HK-2 (cell line): ENCODE measurements around the gene WDR27.
A peak's percentile ranks its signal among the peaks of the same experiment; 100 is the strongest.
"Not testable (repeated sequence)": the region's sequence is repeated elsewhere in the genome, so short reads cannot be mapped to it uniquely, and the experiment has no call there.

Source experiments
- DNase-seq: peaks from one replicate; pipeline ENCODE4 v3.0.0-alpha.2; 2018; ENCODE audit not compliant: unreplicated experiment

The WDR27 gene

DNA sequence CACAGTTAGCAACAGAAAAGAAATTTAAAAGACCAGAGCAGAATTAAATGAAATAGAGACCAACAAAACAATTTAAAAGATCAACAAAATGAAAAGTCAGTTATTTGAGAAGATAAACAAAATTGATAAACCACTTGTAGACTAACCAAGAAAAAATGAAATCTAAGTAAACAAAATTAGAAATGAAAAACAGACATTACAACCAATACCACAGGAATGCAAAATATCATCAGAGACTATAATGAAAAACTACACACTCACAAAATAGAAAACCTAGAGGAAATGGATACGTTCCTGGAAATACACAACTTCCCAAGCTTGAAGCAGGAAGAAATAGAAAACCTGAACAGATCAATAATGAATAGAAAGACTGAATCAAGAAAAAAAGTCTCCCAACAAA, 97.8 kb downstream of the WDR27 start:
- no peak for DNase-seq

- DNase-seq = not testable (repeated sequence)
These were observed 100.7 kb downstream of the WDR27 start for GRCh38 chr6:169601129-169601528.

- no peak for DNase-seq
These were observed 109.3 kb downstream of the WDR27 start for GRCh38 chr6:169592558-169592957.

- no peak for DNase-seq
These were observed 110.2 kb downstream of the WDR27 start for GRCh38 chr6:169591616-169592015.

DNA sequence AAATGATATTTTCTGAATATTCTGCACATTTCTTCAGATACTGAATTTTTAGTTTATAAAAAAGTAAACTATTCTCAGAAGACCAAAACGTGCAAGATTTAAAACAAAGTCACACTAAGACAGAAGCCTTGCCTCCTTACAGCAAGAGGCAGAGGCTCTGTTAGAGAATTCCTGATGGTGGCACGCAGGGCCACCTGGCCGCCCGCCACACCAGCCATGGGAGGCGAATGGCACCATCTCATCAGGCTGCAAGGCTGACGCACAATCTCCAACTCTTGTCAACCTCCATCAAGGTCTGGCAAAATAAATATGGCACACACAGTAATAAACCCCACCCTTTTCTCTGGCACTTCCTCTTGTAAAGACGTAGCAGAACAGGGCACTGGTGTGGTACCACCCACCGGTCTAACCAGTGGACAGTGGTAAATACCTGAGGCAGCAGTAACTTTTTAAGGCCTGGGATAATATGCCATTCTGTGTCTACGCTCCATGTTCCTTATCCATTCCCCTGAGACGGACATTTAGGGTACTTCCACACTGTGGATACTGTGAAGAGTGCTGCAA, 111.4 kb downstream of the WDR27 start:
- DNase-seq = no peak

GRCh38 chr6:169589699-169590257, 112.1 kb downstream of the WDR27 start:
- DNase-seq = peak; percentile 10

DNA sequence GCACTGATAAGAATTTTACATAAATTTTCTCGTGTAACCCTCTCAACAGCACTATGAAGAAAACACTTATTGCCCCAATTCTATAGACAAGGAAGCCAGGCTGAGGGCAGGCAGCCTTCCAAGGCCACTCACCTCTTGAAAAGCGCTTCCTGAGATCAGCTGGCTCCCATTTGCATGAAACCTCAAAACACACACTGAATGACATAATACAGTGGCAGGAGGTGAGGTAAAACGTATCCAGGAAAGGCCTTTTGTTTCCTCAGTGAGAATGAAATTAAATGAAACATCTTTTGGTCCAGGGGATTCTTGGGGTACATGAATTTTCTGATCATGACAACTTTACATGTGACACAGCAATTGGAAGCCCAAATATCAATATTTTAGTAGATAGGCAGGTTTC, 112.5 kb downstream of the WDR27 start:
- peak; percentile 38 for DNase-seq

DNA sequence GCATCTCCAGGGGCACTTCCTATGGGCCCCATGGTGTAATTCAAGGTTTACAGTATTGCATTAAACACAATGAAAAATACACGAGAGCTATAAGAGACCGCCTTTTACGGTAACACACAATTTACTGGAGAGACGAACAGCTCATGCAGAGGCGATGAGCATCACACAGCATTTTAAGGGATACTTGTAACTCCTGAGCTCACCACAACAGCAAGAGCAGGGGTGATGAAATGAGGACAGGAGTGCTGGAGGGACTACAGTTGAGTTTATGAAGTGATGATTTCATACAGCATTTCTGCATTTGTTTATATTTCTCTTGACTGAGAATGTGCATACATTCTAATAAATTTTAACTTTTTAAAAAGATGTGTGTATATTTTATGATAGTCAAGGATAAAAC, 113.9 kb downstream of the WDR27 start:
- no peak for DNase-seq

DNA sequence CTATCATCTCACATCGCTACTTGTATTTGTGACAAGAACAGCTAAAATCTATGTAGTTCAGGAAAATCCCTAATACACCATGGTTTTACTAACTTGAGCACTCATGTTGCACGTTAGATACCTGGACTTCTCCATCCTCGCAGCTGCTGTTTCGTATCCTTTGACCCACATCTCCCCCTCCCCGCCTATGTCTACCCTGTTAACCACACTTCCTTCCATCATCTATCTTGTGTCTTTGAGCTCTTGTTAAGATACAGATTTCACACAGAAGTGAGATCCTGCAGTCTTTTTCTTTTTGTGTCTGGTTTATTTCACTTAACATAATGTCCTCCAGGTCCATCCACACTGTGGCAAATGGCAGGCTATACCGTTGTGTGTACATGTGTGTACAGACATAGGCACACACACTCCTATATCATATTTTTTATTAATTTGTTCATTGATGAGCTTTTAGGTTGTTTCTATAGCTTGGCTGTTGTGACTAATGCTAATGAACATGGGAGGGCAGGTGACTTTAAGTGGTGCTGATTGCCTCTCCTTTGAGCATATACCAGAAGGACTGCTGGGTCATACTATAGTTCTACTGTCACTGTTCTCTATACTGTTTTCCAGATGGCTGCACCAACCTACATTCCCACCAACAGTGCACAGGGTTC, 117.8 kb downstream of the WDR27 start:
- no peak for DNase-seq

DNA sequence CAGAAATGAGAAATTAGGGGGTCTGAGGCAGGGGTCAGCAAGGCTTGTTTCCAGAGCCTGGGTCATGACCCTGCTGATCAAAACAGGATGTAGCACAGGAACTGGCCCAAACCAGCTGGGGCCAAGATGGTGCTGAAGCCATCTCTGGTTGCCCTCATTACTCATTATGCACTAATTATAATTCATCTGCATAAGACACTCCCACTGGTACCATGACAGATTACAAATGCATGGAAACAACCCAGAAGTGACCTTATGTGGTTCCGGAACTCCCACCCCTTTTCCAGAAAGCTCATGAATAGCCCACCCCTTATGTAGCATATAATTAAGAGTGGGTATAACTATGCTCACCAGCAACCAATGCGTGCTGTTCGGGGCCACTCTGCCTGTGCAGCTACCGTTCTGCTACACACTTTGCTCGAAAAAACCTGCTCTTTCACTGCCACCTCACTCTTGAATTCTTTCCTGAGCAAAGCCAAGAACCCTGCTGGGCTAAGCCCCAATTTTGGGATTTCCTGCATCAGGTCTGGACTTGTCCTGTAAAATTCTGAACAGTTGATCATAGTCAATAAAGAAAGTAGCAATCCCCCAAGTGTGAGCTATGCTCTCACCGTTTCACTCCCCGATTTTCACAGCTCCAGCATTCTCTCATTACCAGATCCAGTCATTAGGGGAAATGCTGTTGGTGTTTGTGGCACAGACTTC, 122.3 kb downstream of the WDR27 start:
- no peak for DNase-seq

DNA sequence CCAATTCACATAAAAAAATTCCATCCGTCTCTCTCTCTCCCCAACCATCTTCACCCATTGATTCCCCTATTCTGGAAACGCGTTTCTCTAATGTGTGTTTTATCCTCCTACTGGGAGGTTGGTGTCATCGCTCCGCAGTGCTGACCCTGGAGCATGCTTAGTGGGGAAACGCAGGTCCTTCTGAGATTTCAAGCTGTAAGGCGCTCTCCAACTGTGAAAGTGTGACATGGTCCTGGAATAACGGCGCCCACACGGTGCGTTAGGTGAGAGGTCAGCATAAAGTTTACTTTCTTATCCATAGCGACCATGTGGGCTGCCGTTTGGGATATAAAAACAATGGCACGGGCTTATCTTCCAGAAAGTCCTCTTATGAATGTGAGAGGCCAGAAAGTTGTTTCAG, 123.9 kb downstream of the WDR27 start:
- DNase-seq = no peak

DNA sequence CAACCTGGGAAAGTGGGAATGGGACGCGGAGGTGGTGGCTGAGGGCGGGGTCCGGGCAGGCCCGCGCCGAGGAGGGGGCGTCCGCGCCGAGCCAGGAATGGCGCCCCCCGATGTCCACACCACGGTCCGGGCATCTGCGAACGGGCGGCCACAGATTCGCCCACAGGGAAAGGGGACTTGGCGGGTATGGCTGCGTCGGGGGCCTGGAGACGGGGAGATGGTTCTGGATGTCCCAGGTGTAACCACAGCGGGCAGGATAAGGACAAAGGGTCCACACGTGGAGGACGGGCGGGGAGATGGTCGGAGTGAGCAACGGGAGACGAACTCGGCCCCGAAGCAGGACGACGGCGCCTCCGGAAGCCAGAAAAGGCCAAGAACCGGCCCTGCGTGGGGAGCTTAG, 124.6 kb downstream of the WDR27 start:
- no peak for DNase-seq

GRCh38 chr6:169575821-169576220, 126.0 kb downstream of the WDR27 start:
- DNase-seq = no peak

DNA sequence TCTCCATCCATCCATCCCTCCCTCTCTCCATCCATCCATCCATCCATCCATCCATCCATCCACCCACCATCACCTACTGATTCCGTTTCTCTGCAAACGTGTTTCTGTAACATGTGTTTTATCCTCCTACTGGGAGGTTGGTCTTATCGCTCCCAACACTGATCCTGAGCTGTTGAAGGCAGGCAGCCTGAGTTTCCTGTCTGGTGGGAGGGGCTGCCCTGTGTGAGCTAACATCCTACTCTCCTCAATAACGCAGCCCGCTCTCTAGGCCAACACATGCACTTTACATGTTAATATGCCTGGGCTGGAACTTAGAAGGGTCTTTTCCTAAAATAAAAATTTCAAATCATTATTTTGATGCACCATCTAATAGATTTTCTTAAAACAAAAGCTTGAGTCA, 126.5 kb downstream of the WDR27 start:
- DNase-seq = no peak

- no peak for DNase-seq
These were observed 127.4 kb downstream of the WDR27 start for GRCh38 chr6:169574420-169574819.

- no peak for DNase-seq
These were observed 127.9 kb downstream of the WDR27 start for GRCh38 chr6:169573883-169574282.

DNA sequence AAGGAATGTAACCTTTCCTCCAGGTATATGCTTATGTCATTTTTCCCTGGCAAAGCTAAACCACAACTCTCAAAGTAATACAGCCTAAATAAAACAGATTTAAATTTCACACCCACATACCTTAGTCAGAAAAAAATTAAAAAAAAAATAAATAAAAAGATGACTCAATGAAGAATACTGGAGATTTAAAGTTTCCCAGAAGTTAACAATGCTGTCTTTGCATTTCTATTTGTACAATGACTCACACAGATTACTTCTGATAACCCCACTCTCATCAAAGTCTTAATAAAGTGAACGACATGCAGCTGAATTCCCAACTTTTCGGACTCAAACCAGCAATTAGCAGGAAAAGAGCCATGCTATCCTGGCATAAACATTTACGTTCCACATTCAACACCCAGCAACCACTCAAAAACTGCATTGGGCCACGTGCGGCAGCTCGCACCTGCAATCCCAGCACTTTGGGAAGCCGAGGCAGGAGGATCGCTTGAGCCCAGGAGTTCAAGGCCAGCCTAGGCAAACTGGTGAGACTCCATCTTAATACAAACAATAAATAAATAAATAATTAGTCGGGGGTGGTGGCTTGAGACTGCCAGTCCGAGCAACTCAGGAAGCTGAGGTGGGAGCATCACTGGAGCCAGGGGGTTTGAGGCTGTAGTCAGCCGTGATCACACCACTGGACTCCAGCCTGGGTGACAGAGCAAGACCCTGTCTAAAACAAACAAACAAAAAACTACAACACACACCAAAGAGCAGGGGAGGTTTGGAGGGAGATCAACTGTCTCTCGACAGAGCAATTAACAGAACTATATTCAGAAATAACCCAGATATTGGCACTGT, 130.5 kb downstream of the WDR27 start:
- no peak for DNase-seq

DNA sequence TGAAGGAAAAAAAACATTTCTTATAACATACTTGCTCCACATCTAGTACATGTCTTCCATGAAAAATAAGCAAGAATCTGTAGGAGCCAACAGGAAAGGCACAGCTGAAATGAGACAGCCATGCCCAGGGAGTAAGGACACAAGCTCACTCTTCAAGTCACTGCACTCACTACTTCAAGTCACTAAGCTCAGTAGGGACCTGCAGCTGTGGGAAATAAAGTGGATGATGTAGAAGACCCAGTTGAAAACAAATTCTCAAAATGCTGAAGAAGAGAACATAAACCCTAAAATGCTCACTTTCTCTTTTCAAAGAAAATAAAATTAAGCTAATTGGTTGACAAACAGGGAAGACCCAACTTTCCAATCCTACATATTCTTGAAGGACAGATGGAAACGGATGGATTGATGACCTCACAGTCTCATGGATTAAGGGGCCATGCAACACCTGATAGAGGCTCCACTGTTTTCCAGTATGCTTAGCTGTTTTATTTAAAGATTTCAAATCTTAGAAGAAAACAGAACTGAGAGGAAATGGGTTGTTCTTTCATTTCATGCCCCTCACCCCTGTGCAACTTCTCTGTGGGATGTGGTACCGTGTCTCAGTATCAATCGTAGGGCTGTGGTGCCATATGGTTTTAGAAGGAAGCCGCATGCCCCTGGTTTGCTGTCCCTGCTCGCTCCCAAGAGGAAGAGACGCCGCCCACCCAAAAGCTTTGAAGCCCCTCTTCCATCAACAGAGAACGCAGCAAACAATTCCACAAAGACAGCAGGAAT, 133.3 kb downstream of the WDR27 start:
- no peak for DNase-seq

- DNase-seq = no peak
These were observed 134.0 kb downstream of the WDR27 start for GRCh38 chr6:169567819-169568218.

- DNase-seq = no peak
These were observed 134.7 kb downstream of the WDR27 start for GRCh38 chr6:169566961-169567750.

DNA sequence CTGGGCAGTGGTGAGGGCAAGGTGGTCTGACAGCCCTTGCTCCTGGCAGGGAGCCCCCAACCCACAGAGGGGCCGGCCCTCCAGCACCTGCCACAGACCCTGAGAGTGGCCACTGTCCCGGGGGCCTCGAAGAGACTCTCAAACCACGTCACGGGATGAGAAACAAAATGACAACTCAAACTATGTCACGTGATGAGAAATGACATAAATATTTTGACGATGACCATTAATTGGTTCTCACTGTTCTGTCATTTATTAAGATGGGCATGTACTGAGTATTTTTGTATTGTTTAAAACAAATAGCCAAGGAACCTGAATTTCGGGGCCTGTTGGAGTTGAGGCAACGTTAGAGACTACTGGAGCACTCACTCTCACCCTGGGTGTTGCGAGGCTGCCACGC, 135.5 kb downstream of the WDR27 start:
- no peak for DNase-seq
